ENCODE results near the gene IQCH.
"Not testable (repeated sequence)": the region's sequence is repeated elsewhere in the genome, so short reads cannot be mapped to it uniquely, and the experiment has no call there.

The IQCH gene

GRCh38 chr15:67248011-67248505 is 6.5 kb upstream of the IQCH start:
- no peak for DNase-seq

GRCh38 chr15:67249830-67250229 is 4.8 kb upstream of the IQCH start:
- no peak for DNase-seq

- DNase-seq: no peak
These were observed 3.3 kb upstream of the IQCH start for GRCh38 chr15:67251318-67251717.

GRCh38 chr15:67253101-67253500 is 1.5 kb upstream of the IQCH start:
- no peak for DNase-seq

GRCh38 chr15:67253549-67254237 is 893 bp upstream of the IQCH start:
- DNase-seq: no peak

- DNase-seq: no peak
These were observed 1.5 kb downstream of the IQCH start for GRCh38 chr15:67256051-67256450.

- not testable (repeated sequence) for DNase-seq
These were observed 3.8 kb downstream of the IQCH start for GRCh38 chr15:67258412-67258811.

- DNase-seq: no peak
These were observed 4.8 kb downstream of the IQCH start for GRCh38 chr15:67259379-67259778.

- DNase-seq: no peak
These were observed 5.2 kb downstream of the IQCH start for GRCh38 chr15:67259806-67260205.

GRCh38 chr15:67266870-67267269 is 12.3 kb downstream of the IQCH start:
- no peak for DNase-seq

- DNase-seq: no peak
These were observed 12.9 kb downstream of the IQCH start for GRCh38 chr15:67267440-67267839.

GRCh38 chr15:67267951-67268941 is 13.7 kb downstream of the IQCH start:
- DNase-seq: no peak

GRCh38 chr15:67274236-67274635 is 19.6 kb downstream of the IQCH start:
- no peak for DNase-seq

- DNase-seq: no peak
These were observed 22.1 kb downstream of the IQCH start for GRCh38 chr15:67276666-67277065.

GRCh38 chr15:67280217-67280616 is 25.6 kb downstream of the IQCH start:
- DNase-seq: no peak

- DNase-seq: no peak
These were observed 27.1 kb downstream of the IQCH start for GRCh38 chr15:67281714-67282113.

GRCh38 chr15:67285625-67286024 is 31.0 kb downstream of the IQCH start:
- not testable (repeated sequence) for DNase-seq

GRCh38 chr15:67286400-67286799 is 31.8 kb downstream of the IQCH start:
- DNase-seq: not testable (repeated sequence)

- no peak for DNase-seq
These were observed 35.7 kb downstream of the IQCH start for GRCh38 chr15:67290319-67290718.

- DNase-seq: no peak
These were observed 41.6 kb downstream of the IQCH start for GRCh38 chr15:67296188-67296587.

GRCh38 chr15:67296684-67297083 is 42.1 kb downstream of the IQCH start:
- no peak for DNase-seq

GRCh38 chr15:67300266-67301025 is 45.9 kb downstream of the IQCH start:
- no peak for DNase-seq
